K562 (cell line): Measurements from ENCODE around the gene FAM222A. TPM values are rescaled to one million over a fixed set of nuclear protein-coding genes. Genes with fewer than 3 reads are reported as not detected.

ENCODE experiments used
- ARID3A ChIP-seq: IDR thresholded peaks from 2 replicates; pipeline ENCODE4 v1.6.1; 2012; ENCODE audit warnings: low read depth, low read length, improper control_type of control experiment, borderline replicate concordance
- E2F6 ChIP-seq, 2 experiments: IDR thresholded peaks; 2 replicates each; pipeline ENCODE4 v1.6.1; 2011; ENCODE audit warnings: borderline replicate concordance in 1 of 2, control low read depth in 1 of 2, low read depth in 1 of 2, low read length in 1 of 2, mild to moderate bottlenecking in 1 of 2, mixed read lengths in 1 of 2, moderate library complexity in 1 of 2; ENCODE audit not compliant: insufficient read depth in 1 of 2, insufficient read length in 1 of 2, poor library complexity in 1 of 2, severe bottlenecking in 1 of 2; ENCODE audit errors: extremely low read depth in 1 of 2
- JUND ChIP-seq, 2 experiments: IDR thresholded peaks; 2 replicates in 1 of 2; 3 replicates in 1 of 2; pipeline ENCODE4 v1.6.1; 2011; ENCODE audit warnings: borderline replicate concordance in 2 of 2, low read depth in 2 of 2, low read length in 2 of 2, improper control_type of control experiment in 1 of 2, missing biosample characterization in 1 of 2, missing genetic modification characterization in 1 of 2, missing genetic modification reagents in 1 of 2
- NCOR1 ChIP-seq: fragments of 450-650 bp; IDR thresholded peaks from 2 replicates; pipeline ENCODE4 v1.6.1; 2016; ENCODE audit warnings: mild to moderate bottlenecking, moderate library complexity
- polyA plus RNA-seq, 8 experiments: library from polyadenylated mRNA; depleted of rRNA in 4 of 8; stranded (reverse) in 5 of 8; unstranded in 3 of 8; fragments of >200 nt; fragmentation: Nextera tagmentation in 2 of 8; fragmentation: Illumina TruSeq in 1 of 8; extraction: Ambion mirVana in 2 of 8; extraction: Trizol in 1 of 8; gene quantifications; 2 replicates each; pipeline versions ENCODE4 v1.2.1 to v1.2.3, GENCODE V29; 2011 to 2014; ENCODE audit warnings: inconsistent platforms in 1 of 8, missing spikeins in 1 of 8
- total RNA-seq, 7 experiments: library from RNA; depleted of rRNA in 6 of 7; stranded (reverse); fragments of >200 nt in 6 of 7; fragmentation: Illumina TruSeq in 2 of 7; extraction: Trizol in 2 of 7; gene quantifications; 2 replicates each; pipeline versions ENCODE4 v1.2.1 to v1.2.3, GENCODE V29; 2011 to 2021; ENCODE audit warnings: low replicate concordance in 1 of 7
- TF ChIP-seq, protein P1 (sequence below): fragments of 450-650 bp; IDR thresholded peaks from 2 replicates; pipeline ENCODE4 v1.6.1; 2016; ENCODE audit warnings: low read depth
- TF ChIP-seq, protein P2 (sequence below): fragments of 450-650 bp; conservative IDR thresholded peaks from 2 replicates; pipeline ENCODE4 v1.6.1; 2016; ENCODE audit warnings: missing genetic modification characterization, low read depth, mild to moderate bottlenecking, control low read depth, missing compliant biosample characterization

The FAM222A gene
- total and polyA plus RNA-seq, 9 of the 15 experiments (the other 6 are each of a cell fraction or from before 2014, with no cell fraction given): 0.03 to 0.36 (median 0.12) TPM; not detected in 1

DNA sequence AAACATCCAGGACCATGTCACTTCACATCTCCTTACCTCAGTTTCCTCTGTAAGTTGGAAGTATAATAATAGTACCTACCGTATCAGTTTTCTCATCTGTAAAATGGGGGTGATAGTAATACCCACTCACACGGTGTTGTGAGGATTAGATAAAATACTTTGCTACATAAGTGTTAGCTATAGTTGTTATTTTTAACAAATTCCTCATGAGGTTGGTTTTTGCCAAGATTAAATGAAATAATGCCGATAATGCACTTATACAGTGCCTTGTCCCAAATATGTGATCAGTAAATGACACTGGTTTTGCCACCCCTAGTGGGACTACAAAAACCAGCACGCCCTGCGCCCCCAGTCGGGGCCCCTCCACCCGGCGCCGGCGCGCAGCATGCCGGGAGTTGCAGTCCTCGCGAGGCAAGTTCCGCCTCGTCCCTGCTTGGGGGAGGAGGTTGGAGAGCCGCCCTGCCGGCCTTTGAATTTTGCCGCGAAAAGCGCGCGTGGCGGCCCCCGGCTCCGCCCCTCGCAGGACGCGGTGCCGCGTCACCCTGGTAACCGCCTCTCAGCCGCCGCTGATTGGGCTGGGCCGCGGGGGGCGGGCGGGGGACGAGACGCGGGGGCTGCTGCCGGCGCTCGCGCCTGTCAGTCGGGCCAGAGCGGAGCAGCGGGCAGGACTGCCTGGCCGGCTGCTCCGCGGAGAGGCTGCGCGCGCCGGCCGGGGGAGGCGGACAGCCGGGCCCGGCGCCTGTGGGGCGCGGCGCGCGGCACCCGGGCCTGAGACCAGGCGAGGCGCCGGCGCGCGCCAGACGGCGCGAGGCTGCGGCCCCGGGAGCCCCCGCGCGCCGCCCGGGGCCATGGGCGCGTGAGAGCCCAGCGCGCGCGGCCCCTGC lies at the start of gene FAM222A (continued):
- TF ChIP-seq JUND (IDR thresholded peaks at IDR 0.05; ENCODE audit: borderline replicate concordance, low read depth, low read length) (peak; percentile 48; the same call in 1 of the 2 replicates), JUND (tag; IDR thresholded peaks at IDR 0.05; ENCODE audit: borderline replicate concordance, low read depth, low read length) (no peak; the same call in 2 of the 3 replicates), ARID3A (no peak), E2F6 (IDR thresholded peaks at IDR 0.05; ENCODE audit: borderline replicate concordance in 1 of 2, extremely low read depth in 1 of 2, insufficient read depth in 1 of 2, insufficient read length in 1 of 2, low read depth in 1 of 2, low read length in 1 of 2, poor library complexity in 1 of 2, severe bottlenecking in 1 of 2) (peak; percentile 40 to 85), NCOR1 (no peak)
- TF ChIP-seq, protein P1, sequence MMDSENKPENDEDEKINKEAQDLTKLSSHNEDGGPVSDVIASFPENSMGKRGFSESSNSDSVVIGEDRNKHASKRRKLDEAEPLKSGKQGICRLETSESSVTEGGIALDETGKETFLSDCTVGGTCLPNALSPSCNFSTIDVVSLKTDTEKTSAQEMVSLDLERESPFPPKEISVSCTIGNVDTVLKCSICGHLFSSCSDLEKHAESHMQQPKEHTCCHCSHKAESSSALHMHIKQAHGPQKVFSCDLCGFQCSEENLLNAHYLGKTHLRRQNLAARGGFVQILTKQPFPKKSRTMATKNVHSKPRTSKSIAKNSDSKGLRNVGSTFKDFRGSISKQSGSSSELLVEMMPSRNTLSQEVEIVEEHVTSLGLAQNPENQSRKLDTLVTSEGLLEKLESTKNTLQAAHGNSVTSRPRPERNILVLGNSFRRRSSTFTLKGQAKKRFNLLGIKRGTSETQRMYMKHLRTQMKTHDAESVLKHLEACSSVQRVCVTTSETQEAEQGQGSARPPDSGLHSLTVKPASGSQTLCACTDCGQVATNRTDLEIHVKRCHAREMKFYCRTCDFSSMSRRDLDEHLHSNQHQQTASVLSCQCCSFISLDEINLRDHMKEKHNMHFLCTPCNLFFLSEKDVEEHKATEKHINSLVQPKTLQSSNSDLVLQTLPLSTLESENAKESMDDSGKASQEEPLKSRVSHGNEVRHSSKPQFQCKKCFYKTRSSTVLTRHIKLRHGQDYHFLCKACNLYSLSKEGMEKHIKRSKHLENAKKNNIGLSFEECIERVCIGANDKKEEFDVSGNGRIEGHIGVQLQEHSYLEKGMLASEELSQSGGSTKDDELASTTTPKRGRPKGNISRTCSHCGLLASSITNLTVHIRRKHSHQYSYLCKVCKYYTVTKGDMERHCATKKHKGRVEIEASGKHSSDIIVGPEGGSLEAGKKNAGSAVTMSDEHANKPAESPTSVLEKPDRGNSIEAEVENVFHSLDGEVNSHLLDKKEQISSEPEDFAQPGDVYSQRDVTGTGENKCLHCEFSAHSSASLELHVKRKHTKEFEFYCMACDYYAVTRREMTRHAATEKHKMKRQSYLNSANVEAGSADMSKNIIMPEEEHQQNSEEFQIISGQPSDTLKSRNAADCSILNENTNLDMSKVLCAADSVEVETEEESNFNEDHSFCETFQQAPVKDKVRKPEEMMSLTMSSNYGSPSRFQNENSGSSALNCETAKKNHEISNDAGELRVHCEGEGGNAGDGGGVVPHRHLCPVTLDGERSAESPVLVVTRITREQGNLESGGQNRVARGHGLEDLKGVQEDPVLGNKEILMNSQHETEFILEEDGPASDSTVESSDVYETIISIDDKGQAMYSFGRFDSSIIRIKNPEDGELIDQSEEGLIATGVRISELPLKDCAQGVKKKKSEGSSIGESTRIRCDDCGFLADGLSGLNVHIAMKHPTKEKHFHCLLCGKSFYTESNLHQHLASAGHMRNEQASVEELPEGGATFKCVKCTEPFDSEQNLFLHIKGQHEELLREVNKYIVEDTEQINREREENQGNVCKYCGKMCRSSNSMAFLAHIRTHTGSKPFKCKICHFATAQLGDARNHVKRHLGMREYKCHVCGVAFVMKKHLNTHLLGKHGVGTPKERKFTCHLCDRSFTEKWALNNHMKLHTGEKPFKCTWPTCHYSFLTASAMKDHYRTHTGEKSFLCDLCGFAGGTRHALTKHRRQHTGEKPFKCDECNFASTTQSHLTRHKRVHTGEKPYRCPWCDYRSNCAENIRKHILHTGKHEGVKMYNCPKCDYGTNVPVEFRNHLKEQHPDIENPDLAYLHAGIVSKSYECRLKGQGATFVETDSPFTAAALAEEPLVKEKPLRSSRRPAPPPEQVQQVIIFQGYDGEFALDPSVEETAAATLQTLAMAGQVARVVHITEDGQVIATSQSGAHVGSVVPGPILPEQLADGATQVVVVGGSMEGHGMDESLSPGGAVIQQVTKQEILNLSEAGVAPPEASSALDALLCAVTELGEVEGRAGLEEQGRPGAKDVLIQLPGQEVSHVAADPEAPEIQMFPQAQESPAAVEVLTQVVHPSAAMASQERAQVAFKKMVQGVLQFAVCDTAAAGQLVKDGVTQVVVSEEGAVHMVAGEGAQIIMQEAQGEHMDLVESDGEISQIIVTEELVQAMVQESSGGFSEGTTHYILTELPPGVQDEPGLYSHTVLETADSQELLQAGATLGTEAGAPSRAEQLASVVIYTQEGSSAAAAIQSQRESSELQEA: no peak
- TF ChIP-seq, protein P2, sequence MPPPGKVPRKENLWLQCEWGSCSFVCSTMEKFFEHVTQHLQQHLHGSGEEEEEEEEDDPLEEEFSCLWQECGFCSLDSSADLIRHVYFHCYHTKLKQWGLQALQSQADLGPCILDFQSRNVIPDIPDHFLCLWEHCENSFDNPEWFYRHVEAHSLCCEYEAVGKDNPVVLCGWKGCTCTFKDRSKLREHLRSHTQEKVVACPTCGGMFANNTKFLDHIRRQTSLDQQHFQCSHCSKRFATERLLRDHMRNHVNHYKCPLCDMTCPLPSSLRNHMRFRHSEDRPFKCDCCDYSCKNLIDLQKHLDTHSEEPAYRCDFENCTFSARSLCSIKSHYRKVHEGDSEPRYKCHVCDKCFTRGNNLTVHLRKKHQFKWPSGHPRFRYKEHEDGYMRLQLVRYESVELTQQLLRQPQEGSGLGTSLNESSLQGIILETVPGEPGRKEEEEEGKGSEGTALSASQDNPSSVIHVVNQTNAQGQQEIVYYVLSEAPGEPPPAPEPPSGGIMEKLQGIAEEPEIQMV: no peak
